ENCODE results near the gene PRR36. TPM values are rescaled to one million over a fixed set of nuclear protein-coding genes. Genes with fewer than 3 reads are reported as not detected.

Gene PRR36
- total and polyA plus RNA-seq, 12 donors = 0.01 to 0.07 (median 0.05) TPM; not detected in 9

GRCh38 chr19:7917267-7918061, 43.3 kb upstream of the PRR36 start:
- H3K4me1 ChIP-seq = peaks cover 12 to 63% (median 45%) of the 10 kb centered on the region in 9 donors
- TF ChIP-seq, protein P1, sequence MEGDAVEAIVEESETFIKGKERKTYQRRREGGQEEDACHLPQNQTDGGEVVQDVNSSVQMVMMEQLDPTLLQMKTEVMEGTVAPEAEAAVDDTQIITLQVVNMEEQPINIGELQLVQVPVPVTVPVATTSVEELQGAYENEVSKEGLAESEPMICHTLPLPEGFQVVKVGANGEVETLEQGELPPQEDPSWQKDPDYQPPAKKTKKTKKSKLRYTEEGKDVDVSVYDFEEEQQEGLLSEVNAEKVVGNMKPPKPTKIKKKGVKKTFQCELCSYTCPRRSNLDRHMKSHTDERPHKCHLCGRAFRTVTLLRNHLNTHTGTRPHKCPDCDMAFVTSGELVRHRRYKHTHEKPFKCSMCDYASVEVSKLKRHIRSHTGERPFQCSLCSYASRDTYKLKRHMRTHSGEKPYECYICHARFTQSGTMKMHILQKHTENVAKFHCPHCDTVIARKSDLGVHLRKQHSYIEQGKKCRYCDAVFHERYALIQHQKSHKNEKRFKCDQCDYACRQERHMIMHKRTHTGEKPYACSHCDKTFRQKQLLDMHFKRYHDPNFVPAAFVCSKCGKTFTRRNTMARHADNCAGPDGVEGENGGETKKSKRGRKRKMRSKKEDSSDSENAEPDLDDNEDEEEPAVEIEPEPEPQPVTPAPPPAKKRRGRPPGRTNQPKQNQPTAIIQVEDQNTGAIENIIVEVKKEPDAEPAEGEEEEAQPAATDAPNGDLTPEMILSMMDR (IDR thresholded peaks at IDR 0.05) = peak in 7 of 9 donors; percentile 37 to 63 (median 57)
- peaks cover 0 to 23% (median 11%) of the 10 kb centered on the region in 9 donors for H3K36me3 ChIP-seq
- intact Hi-C loops (cut with DNase I) = no loop called here
- WGBS, 2 donors = 1% methylated on average over 64 to 71 of the region's 71 CpGs
- ATAC-seq = peak in 2 of 8 donors; percentile 2 to 6
- DNase-seq = peak in 1 of 2 donors; percentile 57
- H3K27me3 ChIP-seq = peaks cover 11 to 56% (median 49%) of the 10 kb centered on the region in 7 donors
- H3K27ac ChIP-seq = peak overlapping the region in 7 of 10 donors; percentile 26 to 78 (median 56)
- H3K4me3 ChIP-seq = peak overlapping the region in 9 of 10 donors; percentile 11 to 49 (median 40)
- H3K9me3 ChIP-seq = no peaks in the 10 kb centered on the region

DNA sequence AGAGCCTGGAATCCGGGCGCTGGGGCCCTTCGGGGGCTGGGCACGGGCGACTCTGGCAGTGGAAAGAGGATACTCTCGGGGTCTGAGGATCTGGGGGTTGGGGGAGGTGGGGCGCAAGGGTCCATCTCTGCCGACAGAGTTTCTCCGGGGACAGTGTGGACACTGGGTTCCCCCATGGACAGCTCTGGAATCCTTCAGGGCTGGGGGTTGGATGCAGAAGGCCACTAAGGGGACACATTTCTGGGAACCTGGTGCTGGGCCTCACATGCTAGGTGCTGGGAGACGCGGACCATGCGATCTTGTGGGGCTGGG, 42.7 kb upstream of the PRR36 start:
- Histone ChIP-seq H3K27me3 (peaks cover 11 to 56% (median 51%) of the 10 kb centered on the region in 7 donors), H3K27ac (peak overlapping the region in 6 of 10 donors; percentile 53 to 78 (median 59)), H3K36me3 (peaks cover 4 to 23% (median 11%) of the 10 kb centered on the region in 9 donors), H3K4me3 (peak overlapping the region in 8 of 10 donors; percentile 21 to 49 (median 38)), H3K9me3 (no peaks in the 10 kb centered on the region), H3K4me1 (peaks cover 12 to 57% (median 39%) of the 10 kb centered on the region in 9 donors)
- 5 to 6% methylated on average over 12 of the region's 12 CpGs for WGBS, 2 donors
- TF ChIP-seq, protein P1 (IDR thresholded peaks at IDR 0.05) = no peak
- DNase-seq (no peak), ATAC-seq (no peak)
- intact Hi-C loops (cut with DNase I) = no loop called here

GRCh38 chr19:7916103-7916954, 42.1 kb upstream of the PRR36 start:
- Histone ChIP-seq H3K4me1 (peaks cover 7 to 51% (median 34%) of the 10 kb centered on the region in 9 donors), H3K36me3 (peaks cover 4 to 26% (median 17%) of the 10 kb centered on the region in 9 donors), H3K27ac (peak overlapping the region in 2 of 10 donors; percentile 78), H3K27me3 (peaks cover 11 to 57% (median 51%) of the 10 kb centered on the region in 7 donors), H3K4me3 (peak overlapping the region in 9 of 10 donors; percentile 21 to 49 (median 35)), H3K9me3 (no peaks in the 10 kb centered on the region)
- DNase-seq (no peak), ATAC-seq (no peak)
- intact Hi-C loops (cut with DNase I) = no loop called here
- TF ChIP-seq, protein P1 (IDR thresholded peaks at IDR 0.05) = no peak
- WGBS, 2 donors = 1% methylated on average over 84 to 104 of the region's 104 CpGs
